Measurements from ENCODE around the gene KISS1.

DNA sequence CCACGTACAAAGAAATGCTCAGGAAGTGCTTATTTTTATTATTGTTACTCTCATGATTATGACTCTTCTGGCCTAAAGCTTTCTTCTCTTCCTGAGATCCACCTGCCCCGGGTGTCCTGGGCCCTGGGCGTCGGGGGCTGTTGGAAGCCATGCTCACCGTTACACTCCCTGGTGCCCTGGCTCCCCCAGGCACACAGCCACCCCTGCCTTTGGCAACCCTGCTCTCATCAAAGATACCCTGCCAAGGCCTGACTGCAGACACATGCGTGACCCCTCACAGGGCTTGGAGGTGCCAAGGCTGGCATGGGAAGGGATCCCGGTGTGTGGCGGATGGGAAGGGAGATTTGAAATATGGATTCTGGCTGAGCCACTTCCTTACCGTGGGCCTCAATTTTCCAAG lies 3.3 kb upstream of the KISS1 start:
- TF ChIP-seq, protein P1, sequence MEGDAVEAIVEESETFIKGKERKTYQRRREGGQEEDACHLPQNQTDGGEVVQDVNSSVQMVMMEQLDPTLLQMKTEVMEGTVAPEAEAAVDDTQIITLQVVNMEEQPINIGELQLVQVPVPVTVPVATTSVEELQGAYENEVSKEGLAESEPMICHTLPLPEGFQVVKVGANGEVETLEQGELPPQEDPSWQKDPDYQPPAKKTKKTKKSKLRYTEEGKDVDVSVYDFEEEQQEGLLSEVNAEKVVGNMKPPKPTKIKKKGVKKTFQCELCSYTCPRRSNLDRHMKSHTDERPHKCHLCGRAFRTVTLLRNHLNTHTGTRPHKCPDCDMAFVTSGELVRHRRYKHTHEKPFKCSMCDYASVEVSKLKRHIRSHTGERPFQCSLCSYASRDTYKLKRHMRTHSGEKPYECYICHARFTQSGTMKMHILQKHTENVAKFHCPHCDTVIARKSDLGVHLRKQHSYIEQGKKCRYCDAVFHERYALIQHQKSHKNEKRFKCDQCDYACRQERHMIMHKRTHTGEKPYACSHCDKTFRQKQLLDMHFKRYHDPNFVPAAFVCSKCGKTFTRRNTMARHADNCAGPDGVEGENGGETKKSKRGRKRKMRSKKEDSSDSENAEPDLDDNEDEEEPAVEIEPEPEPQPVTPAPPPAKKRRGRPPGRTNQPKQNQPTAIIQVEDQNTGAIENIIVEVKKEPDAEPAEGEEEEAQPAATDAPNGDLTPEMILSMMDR (IDR thresholded peaks at IDR 0.05) = no peak
- TF ChIP-seq POLR2AphosphoS5 (IDR thresholded peaks at IDR 0.05; ENCODE audit: insufficient read depth in 1 of 2, low read depth in 1 of 2) (no peak), POLR2A (IDR thresholded peaks at IDR 0.05) (no peak)

Data from vagina (tissue), 2 donors.